Endothelial cell of umbilical vein (primary cell): ENCODE data around the gene SLFNL1. TPM values are rescaled to one million over a fixed set of nuclear protein-coding genes. Genes with fewer than 3 reads are reported as not detected.

ENCODE experiments used
- BruUV-seq: library from RNA; stranded (reverse); fragments of 400-500 nt; replicated peaks from 2 replicates; lab custom pipeline; 2021; lab: Mats Ljungman, UMichigan
- CTCF ChIA-PET: fragments of 300-600, 350-600 bp; sonication (Branson Sonifier 250); formaldehyde crosslinking; loops from one replicate; lab custom pipeline; 2021; ENCODE audit warnings: antibody characterized with exemption, inconsistent platforms; lab: Charles Lee
- POLR2A ChIA-PET: fragments of 300-600, 350-600 bp; sonication (Branson Sonifier 250); formaldehyde crosslinking; loops from one replicate; lab custom pipeline; 2021; ENCODE audit warnings: antibody characterized with exemption, inconsistent platforms; lab: Charles Lee
- DNase-seq: peaks from one replicate; pipeline ENCODE4 v3.0.0-alpha.2; 2011; ENCODE audit warnings: low read depth, low spot score
- FAIRE-seq: peaks from 2 replicates; lab custom pipeline; 2011; peaks lifted over from hg19 to GRCh38; lab: Jason Lieb, UNC
- H2AFZ ChIP-seq: 2 replicates; pipeline ENCODE4 v1.6.0; 2012; ENCODE audit warnings: low read depth, low read length, control low read depth, inconsistent platforms
- H3K27ac ChIP-seq: 2 replicates; pipeline ENCODE4 v1.5.1; 2011; ENCODE audit warnings: low read depth, mild to moderate bottlenecking, control low read depth, low read length, moderate library complexity; ENCODE audit not compliant: insufficient read depth
- H3K27me3 ChIP-seq, 2 experiments: 2 replicates each; pipeline versions ENCODE4 v1.6.0 to v1.6.1; 2011; ENCODE audit warnings: low read length in 2 of 2, mixed read lengths in 1 of 2; ENCODE audit not compliant: control insufficient read depth in 2 of 2, insufficient read depth in 2 of 2
- H3K36me3 ChIP-seq, 2 experiments: 2 replicates in 1 of 2; 3 replicates in 1 of 2; pipeline ENCODE4 v1.5.1; 2011; ENCODE audit warnings: low read length in 2 of 2, mild to moderate bottlenecking in 1 of 2, moderate library complexity in 1 of 2; ENCODE audit not compliant: control insufficient read depth in 2 of 2, insufficient read depth in 2 of 2; ENCODE audit errors: extremely low read depth in 1 of 2
- H3K4me1 ChIP-seq: 3 replicates; pipeline ENCODE4 v1.5.1; 2011; ENCODE audit warnings: mild to moderate bottlenecking, low read length; ENCODE audit not compliant: control insufficient read depth, insufficient read depth; ENCODE audit errors: extremely low read depth
- H3K4me2 ChIP-seq: 2 replicates; pipeline ENCODE4 v1.6.1; 2011; ENCODE audit warnings: low read length, control low read depth, mixed read lengths; ENCODE audit not compliant: insufficient read depth
- H3K4me3 ChIP-seq, 3 experiments: fragments of 200-600 bp in 1 of 3; sonication (generic), shearing (Covaris generic) in 1 of 3; replicated peaks in 1 of 3; 2 replicates each; pipeline ENCODE4 v1.5.1; 2011 to 2016; ENCODE audit warnings: control low read depth in 3 of 3, low read length in 3 of 3, mild to moderate bottlenecking in 2 of 3, inconsistent platforms in 1 of 3, low read depth in 1 of 3, moderate library complexity in 1 of 3; ENCODE audit not compliant: insufficient read depth in 1 of 3
- H3K79me2 ChIP-seq: 2 replicates; pipeline ENCODE4 v1.6.0; 2012; ENCODE audit warnings: low read length, inconsistent platforms; ENCODE audit not compliant: control insufficient read depth, insufficient read depth
- H3K9ac ChIP-seq: replicated peaks from 2 replicates; pipeline ENCODE3; 2011; ENCODE audit warnings: low read length, control low read depth; ENCODE audit not compliant: insufficient read depth; ENCODE audit errors: extremely low read depth
- H3K9me1 ChIP-seq: replicated peaks from 3 replicates; pipeline ENCODE4 v1.6.0; 2011; ENCODE audit warnings: mild to moderate bottlenecking, low read length; ENCODE audit not compliant: control insufficient read depth, insufficient read depth; ENCODE audit errors: extremely low read depth
- H3K9me3 ChIP-seq: replicated peaks from 2 replicates; pipeline ENCODE4 v1.5.1; 2012; ENCODE audit warnings: low read length, inconsistent platforms; ENCODE audit not compliant: control insufficient read depth, insufficient read depth
- H4K20me1 ChIP-seq: replicated peaks from 2 replicates; pipeline ENCODE3; 2011; ENCODE audit warnings: mild to moderate bottlenecking, low read length; ENCODE audit not compliant: control insufficient read depth, insufficient read depth; ENCODE audit errors: extremely low read depth
- GATA2 ChIP-seq: IDR thresholded peaks from 2 replicates; pipeline ENCODE4 v1.7.0; 2011; ENCODE audit warnings: low read depth, mild to moderate bottlenecking, moderate library complexity, mixed read lengths, low read length; ENCODE audit not compliant: insufficient read length, insufficient read depth
- JUN ChIP-seq: IDR thresholded peaks from 2 replicates; pipeline ENCODE4 v1.6.1; 2011; ENCODE audit warnings: borderline replicate concordance, low read depth; ENCODE audit not compliant: insufficient read length, insufficient read depth
- MYC ChIP-seq: IDR thresholded peaks from one replicate; pipeline ENCODE4 v1.6.1; 2011; ENCODE audit warnings: mild to moderate bottlenecking, low read depth, low read length
- POLR2A ChIP-seq: IDR thresholded peaks from 2 replicates; pipeline ENCODE4 v1.6.1; 2012; ENCODE audit warnings: low read depth, mild to moderate bottlenecking, control low read depth, low read length
- POLR2AphosphoS5 ChIP-seq: IDR thresholded peaks from 2 replicates; pipeline ENCODE4 v1.6.1; 2012; ENCODE audit warnings: low read depth, mild to moderate bottlenecking, control low read depth, low read length, moderate library complexity; ENCODE audit not compliant: insufficient read depth
- dilution Hi-C: fragments of 300-500 bp; cut with MboI; formaldehyde crosslinking; loops from one replicate; pipeline ENCODE4 v1.15.0; 2019; ENCODE audit warnings: low sequenced_read_pairs; ENCODE audit not compliant: extremely low pct_ligation_motif_present
- intact Hi-C: fragments of 100-400 bp; cut with micrococcal nuclease; formaldehyde crosslinking; loops from one replicate; pipeline ENCODE4 v1.10.0; 2022
- polyA plus RNA-seq, 4 experiments: library from polyadenylated mRNA; depleted of rRNA in 3 of 4; stranded (reverse) in 3 of 4; unstranded in 1 of 4; fragments of >200 nt; gene quantifications; 2 replicates each; pipeline versions ENCODE4 v1.2.1 to v1.2.3, GENCODE V29; 2011 to 2012; ENCODE audit warnings: missing spikeins in 1 of 4
- total RNA-seq: library from RNA; stranded (reverse); gene quantifications from 2 replicates; pipeline ENCODE4 v1.2.3, GENCODE V29; 2021
- TF ChIP-seq, protein P1 (sequence below), 2 donors: IDR thresholded peaks; 1 replicate in 1 of 2; 2 replicates in 1 of 2; pipeline ENCODE4 v1.5.1; 2011; ENCODE audit warnings: low read length in 2 of 2, mild to moderate bottlenecking in 2 of 2, moderate library complexity in 2 of 2, control low read depth in 1 of 2, inconsistent platforms in 1 of 2, low read depth in 1 of 2; ENCODE audit not compliant: insufficient read depth in 1 of 2; ENCODE audit errors: extremely low read depth in 1 of 2
- TF ChIP-seq, protein P2 (sequence below): IDR thresholded peaks from 2 replicates; pipeline ENCODE4 v1.6.1; 2011; ENCODE audit not compliant: insufficient read depth, insufficient read length

The SLFNL1 gene
- total and polyA plus RNA-seq, 2 donors (not counting 3 experiments of a cell fraction or from before 2014, with no cell fraction given), result 0.14 to 0.29 TPM

DNA sequence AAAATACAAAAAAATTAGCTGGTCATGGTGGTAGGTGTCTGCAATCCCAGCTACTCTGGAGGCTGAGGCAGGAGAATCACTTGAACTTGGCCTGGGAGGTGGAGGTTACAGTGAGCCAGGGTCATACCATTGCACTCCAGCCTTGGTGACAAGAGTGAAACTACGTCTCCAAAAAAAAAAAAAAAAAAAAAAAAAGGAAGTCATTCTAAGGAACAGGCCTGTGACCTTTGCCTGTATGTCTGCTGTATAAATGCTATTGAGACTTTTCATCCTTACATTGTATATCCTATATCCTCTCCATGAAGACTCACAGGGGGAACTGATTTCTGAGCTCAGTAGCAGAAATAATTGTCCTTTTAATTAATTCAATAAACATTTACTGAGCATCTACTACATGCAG lies 49.6 kb downstream of the SLFNL1 start:
- FAIRE-seq (no peak), DNase-seq (no peak)
- Histone ChIP-seq H3K4me1 (peaks cover 11% of the 10 kb centered on the region), H3K79me2 (no peaks in the 10 kb centered on the region), H3K9ac (no peak overlapping the region), H3K9me3 (no peaks in the 10 kb centered on the region), H3K36me3 (no peaks in the 10 kb centered on the region), H3K4me2 (no peak overlapping the region), H3K27me3 (no peaks in the 10 kb centered on the region), H4K20me1 (no peaks in the 10 kb centered on the region), H3K4me3 (no peak overlapping the region), H3K9me1 (no peaks in the 10 kb centered on the region), H2AFZ (no peak overlapping the region), H3K27ac (no peak overlapping the region)
- ChIA-PET POLR2A (no interaction called here), CTCF (interaction anchor here (0.9 kb wide), 1 partner anchor 123 kb away, joined by 3 read pairs; no protein-coding TSS in a partner anchor)
- dilution Hi-C loops (no loop called here), intact Hi-C loops (no loop called here)
- TF ChIP-seq, protein P1, sequence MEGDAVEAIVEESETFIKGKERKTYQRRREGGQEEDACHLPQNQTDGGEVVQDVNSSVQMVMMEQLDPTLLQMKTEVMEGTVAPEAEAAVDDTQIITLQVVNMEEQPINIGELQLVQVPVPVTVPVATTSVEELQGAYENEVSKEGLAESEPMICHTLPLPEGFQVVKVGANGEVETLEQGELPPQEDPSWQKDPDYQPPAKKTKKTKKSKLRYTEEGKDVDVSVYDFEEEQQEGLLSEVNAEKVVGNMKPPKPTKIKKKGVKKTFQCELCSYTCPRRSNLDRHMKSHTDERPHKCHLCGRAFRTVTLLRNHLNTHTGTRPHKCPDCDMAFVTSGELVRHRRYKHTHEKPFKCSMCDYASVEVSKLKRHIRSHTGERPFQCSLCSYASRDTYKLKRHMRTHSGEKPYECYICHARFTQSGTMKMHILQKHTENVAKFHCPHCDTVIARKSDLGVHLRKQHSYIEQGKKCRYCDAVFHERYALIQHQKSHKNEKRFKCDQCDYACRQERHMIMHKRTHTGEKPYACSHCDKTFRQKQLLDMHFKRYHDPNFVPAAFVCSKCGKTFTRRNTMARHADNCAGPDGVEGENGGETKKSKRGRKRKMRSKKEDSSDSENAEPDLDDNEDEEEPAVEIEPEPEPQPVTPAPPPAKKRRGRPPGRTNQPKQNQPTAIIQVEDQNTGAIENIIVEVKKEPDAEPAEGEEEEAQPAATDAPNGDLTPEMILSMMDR (IDR thresholded peaks at IDR 0.05; ENCODE audit: extremely low read depth in 1 of 2, insufficient read depth in 1 of 2, low read depth in 1 of 2, low read length in 2 of 2), result no peak
- TF ChIP-seq, protein P2, sequence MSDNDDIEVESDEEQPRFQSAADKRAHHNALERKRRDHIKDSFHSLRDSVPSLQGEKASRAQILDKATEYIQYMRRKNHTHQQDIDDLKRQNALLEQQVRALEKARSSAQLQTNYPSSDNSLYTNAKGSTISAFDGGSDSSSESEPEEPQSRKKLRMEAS, result no peak
- no peak for TF ChIP-seq MYC
- no peak for TF ChIP-seq POLR2A
- no peak for TF ChIP-seq JUN
- no peak for TF ChIP-seq GATA2
- TF ChIP-seq POLR2AphosphoS5, result no peak
- no TSS peak for BruUV-seq
